SU-DHL-6 (cell line): ENCODE measurements around the gene KLHL29.

Experiments
- CTCF ChIP-seq: fragments of 200-600 bp; sonication (generic); IDR thresholded peaks from one replicate; pipeline ENCODE4 v1.5.1; 2017; ENCODE audit warnings: antibody characterized with exemption, mild to moderate bottlenecking, low read length, moderate library complexity; ENCODE audit not compliant: insufficient read depth, poor library complexity, severe bottlenecking
- EZH2phosphoT487 ChIP-seq: fragments of 200-600 bp; sonication (generic), shearing (Covaris generic); conservative IDR thresholded peaks from 2 replicates; pipeline ENCODE4 v1.6.1; 2018; ENCODE audit warnings: mild to moderate bottlenecking, antibody characterized with exemption, low read length, moderate library complexity, mixed read lengths

GRCh38 chr2:23679044-23679443, 294.1 kb downstream of the KLHL29 start:
- TF ChIP-seq CTCF (no peak), EZH2phosphoT487 (no peak)
